Amygdala (tissue), 56 donors: Measurements from ENCODE around the gene NAALAD2.
"Not testable (repeated sequence)": the region's sequence is repeated elsewhere in the genome, so short reads cannot be mapped to it uniquely, and the experiment has no call there.

Source experiments
- DNase-seq, 56 donors: peaks; one replicate each; lab custom pipeline; 2025; lab: John Stamatoyannopoulos, UW

Gene NAALAD2

DNA sequence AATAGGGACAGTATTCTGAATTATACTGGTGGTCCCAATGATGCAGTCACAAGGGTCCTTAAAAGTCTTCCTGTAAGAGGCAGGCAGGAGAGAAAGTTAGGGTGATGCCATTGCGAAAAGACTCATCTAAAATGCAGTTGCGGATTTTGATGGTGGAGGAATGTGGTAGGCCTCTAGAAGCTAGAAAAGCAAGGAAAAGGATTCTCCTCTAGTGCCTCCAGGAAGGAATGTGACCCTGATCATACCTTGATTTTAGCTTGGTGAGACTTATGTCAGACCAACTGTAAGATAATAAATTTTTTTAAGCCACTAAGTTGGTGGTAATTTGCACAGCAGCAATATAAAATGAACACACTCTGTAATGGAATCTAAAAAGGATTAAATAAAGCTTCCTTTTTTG is 54.5 kb downstream of the NAALAD2 start:
- DNase-seq = no peak

DNA sequence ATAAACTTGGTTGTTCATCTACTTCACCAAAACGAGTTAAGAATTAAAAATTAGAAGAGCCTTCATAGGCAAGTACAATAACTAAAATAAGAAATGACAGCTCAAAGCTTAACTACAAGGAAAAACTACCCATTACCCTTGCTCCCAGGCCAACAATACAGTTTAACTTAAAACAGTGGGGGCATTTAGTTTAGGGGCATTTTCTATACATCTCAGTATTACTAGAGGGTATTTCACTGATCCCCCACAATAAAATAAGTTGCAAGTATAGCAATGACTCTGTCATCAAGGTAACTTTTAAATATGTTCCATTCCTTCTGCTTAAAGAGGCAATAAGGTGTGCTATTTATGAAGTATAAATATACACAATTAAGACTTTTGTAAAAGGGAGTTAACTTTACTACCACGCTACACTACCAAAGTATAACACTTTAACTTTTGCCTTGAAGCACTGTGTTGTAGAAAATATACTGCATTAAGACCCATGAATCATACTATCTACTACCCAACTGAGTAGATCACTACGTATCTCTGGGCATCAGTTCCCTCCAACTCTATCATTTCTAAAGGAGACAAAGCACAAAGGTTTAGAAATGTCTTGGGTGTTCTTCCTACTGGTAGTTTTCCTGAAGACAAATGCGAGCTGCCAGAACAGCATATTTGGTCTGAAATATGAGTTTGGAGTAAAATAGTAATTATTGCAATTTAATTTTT is 58.6 kb downstream of the NAALAD2 start:
- no peak for DNase-seq

DNA sequence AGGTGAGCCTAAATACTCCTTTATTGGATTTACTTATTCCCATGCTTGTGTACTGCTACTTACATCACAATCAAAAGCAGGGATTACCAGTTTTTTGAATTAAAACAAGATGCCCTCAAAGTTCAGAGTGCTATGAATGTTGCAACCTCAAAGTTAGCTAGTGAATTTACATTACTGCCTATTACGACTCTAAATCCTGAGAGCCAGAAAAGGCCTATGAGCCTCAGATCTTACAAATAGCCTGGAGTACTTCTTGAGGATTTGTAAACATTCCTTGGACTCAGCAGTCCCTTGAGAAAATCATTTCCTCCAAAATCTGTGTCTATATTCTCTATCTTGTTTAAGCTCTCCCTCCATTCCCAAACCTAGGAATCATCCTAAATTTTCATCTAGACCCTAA is 62.9 kb downstream of the NAALAD2 start:
- DNase-seq = no peak

- no peak for DNase-seq
Measured at GRCh38 chr11:90202342-90202741, 67.9 kb downstream of the NAALAD2 start.

DNA sequence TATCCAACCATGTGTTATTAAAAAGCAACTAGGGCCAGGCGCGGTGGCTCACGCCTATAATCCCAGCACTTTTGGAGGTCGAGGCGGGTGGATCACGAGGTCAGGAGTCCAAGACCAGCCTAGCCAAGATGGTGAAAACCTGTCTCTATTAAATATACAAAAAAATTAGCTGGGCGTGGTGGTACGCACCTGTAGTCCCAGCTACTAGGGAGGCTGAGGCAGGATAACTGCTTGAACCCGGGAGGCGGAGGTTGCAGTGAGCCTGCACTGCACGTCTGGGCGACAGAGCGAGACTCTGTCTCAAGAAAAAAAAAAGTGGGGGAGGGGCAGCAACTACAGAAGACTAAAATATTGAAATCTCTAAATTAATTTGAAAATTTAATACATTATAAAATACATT is 69.9 kb downstream of the NAALAD2 start:
- DNase-seq = no peak

GRCh38 chr11:90204832-90205646 is 70.6 kb downstream of the NAALAD2 start:
- DNase-seq = peak in 2 of 56 donors; percentile 2 to 16

GRCh38 chr11:90207992-90208391 is 73.5 kb downstream of the NAALAD2 start:
- DNase-seq = not testable (repeated sequence)

GRCh38 chr11:90208857-90209256 is 74.4 kb downstream of the NAALAD2 start:
- DNase-seq = no peak

GRCh38 chr11:90213322-90213721 is 78.9 kb downstream of the NAALAD2 start:
- no peak for DNase-seq

DNA sequence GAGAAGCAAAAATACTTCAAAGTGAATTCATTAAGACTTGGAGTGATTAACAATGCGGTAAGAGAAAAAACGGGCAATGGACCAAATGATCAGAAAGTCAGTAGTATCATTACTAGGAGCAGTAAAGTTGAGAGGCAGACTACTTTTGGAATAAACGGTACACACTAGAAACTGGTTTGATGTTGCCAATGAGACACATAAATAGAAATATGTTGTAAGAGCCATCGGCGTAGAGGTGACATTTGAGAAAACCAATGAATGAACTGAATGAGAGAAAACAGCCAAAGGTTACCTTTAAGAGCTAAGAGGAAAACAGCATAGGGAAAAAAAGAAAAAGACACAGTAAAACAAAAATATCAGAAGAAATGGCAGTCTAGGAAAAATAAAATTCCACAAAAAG is 82.1 kb downstream of the NAALAD2 start:
- DNase-seq = no peak

DNA sequence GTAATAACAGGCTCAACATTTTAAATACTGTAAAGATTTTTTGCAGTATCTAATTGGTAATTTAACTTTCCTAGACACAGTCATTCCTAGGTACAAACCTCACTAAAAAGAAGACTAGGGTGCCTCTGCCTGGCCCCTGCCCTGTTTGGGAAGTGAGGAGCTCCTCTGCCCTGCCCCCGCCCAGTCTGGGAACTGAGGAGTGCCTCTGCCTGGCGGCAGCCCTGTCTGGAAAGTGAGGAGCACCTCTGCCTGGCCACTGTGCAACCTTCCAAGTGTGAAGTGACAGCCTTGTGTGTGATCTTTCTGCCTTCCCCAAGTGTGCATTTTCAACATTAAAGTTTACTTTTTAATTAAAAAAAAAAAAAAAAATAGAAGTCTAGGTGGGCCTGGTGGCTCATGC is 84.1 kb downstream of the NAALAD2 start:
- DNase-seq = peak in 3 of 56 donors; percentile 1 to 9 (median 4)

- DNase-seq = no peak
Measured at GRCh38 chr11:90219438-90219837, 85.0 kb downstream of the NAALAD2 start.

DNA sequence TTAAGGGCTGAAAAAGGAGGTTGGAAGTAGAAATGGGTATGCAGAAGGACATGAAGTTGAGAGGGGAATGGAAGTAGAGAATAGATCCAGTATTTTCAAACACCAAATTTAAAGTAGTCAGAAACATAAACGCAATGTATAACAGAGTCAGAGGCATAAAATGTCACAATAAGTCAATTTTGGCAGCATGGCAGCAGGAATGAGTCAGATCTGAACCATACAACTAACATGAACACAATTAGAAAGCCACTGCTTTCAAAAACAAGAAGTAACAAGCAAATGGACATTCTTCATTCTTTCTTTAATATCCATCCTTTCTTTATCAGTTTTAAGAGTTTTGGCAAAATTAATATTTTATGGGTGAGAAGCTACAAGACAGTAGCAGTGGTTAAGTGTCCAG is 85.9 kb downstream of the NAALAD2 start:
- DNase-seq = no peak

DNA sequence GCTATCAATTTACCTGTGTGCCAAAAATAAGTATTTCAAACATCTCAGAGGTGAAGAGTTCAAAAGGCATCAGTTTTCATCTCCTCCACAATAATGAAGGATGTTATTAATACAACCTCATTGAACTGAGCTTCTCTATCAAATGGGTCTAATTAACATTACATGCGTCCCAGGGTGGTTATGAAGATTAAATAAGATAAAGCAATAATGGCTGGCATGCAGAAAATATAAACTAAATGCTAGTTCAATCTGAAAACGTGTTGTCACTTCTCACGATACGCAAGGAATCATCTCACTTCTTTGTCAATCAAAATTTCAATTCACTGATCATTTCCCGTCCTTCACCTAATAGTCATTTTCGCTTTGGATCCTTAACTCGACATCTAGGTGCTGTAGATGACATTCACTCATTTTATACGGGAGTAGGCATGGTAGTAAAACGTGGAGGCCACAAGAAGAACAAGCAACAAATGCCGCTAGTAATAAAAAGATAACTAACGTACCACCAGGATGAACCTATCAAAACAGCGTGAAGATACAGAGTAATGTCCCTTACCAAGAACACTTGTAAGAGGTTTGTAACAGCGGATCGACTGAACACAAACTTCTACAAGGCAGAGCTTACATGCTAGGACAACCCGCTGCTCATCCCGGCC is 87.5 kb downstream of the NAALAD2 start:
- no peak for DNase-seq

GRCh38 chr11:90222459-90223247 is 88.2 kb downstream of the NAALAD2 start, which contains the start of gene CHORDC1:
TSS of gene CHORDC1 (minus strand) at chr11:90223049. CDS start at chr11:90222954, 95 bp downstream.
- DNase-seq = peak; percentile 56 to 98 (median 89)

GRCh38 chr11:90223248-90223585 is 88.8 kb downstream of the NAALAD2 start:
- peak in 1 of 56 donors; percentile 63 for DNase-seq

DNA sequence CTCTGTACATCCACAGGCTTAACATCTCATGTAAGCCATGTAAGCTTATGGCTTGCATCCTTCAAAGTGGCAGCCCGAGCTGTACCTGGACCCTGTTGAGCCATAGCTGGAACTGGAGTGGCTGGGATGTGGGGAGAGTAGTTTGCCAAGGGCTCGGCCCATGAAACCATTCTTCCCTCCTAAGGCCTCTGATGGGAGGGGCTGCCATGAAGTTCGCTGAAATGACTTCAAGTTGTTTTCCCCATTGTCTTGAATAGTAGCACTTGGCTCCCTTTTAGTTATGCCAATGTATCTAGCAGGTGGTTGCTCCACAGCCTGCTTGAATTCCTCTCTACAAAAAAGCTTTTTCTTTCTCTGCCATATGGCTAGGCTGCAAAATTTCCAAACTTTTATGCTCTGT is 93.6 kb downstream of the NAALAD2 start:
- no peak for DNase-seq

- no peak for DNase-seq
Measured at GRCh38 chr11:90229791-90230190, 95.3 kb downstream of the NAALAD2 start.

DNA sequence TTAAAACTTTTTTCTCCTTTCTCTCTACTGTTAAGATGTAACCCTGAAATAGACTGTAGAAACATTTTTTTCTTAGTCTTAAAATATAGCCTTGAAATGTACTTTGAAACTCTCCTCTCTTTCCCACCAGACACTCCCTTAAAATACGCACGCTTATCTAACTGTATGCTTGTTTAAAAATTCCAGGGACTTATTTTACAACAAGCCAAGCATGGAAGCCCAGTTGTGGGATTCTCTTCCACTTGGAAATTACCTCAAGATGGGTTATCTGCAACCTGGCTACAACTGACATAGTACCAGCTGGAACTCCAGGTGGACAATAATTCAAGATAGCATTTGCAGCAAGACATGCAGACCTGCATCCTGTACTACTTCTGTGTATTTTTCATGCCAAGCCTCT is 100.5 kb downstream of the NAALAD2 start:
- DNase-seq = no peak

- DNase-seq = no peak
Measured at GRCh38 chr11:90235526-90235925, 101.1 kb downstream of the NAALAD2 start.

DNA sequence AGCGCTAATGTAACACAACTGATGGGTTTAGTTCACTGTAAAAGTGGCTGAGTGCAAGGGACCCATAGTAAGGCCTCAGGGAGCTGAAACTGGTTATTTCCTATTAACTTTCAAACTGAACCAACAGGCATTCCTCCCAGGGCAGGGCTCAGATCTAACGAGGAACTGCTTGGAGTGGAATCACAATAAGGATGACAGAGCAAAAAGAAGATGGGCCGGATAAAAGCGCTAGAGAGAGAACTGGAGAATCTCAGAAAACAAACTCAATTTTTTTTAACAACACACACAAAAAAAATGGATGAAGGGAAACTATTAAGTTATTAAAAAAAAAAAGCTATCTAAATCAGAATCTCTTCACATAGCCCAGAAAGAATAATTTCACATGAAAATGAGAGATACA is 102.5 kb downstream of the NAALAD2 start:
- no peak for DNase-seq
